Activated CD4-positive, CD25-positive, alpha-beta regulatory T cell treated with anti-CD3 and anti-CD28 coated beads, Interleukin-2, amount 50 U/mL, for 16 hours (primary cell): Measurements from ENCODE around the gene ANXA6.

ENCODE experiments used
- DNase-seq: peaks from one replicate; pipeline ENCODE4 v3.0.0-alpha.2; 2020; ENCODE audit warnings: low read depth, low spot score

Gene ANXA6

DNA sequence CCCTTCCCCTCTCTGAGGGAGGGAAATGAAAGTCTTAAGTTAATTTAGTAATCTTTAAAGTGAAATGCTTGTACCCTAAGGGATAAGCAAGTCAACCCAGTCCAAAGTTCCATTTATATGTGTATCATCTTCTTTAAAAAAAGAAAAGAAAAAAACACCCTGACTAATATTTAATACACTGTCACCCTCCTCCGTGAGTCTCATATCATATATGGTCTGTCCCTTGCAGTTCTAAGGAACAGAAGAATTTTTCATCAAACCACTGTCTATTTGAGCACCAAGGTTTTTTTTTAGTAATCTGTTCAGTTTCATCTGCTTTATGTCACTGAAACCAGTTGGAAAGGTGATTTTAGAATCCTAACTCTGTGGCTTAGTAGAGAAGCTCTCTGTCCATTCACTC lies 92.0 kb downstream of the ANXA6 start:
- DNase-seq, result no peak

DNA sequence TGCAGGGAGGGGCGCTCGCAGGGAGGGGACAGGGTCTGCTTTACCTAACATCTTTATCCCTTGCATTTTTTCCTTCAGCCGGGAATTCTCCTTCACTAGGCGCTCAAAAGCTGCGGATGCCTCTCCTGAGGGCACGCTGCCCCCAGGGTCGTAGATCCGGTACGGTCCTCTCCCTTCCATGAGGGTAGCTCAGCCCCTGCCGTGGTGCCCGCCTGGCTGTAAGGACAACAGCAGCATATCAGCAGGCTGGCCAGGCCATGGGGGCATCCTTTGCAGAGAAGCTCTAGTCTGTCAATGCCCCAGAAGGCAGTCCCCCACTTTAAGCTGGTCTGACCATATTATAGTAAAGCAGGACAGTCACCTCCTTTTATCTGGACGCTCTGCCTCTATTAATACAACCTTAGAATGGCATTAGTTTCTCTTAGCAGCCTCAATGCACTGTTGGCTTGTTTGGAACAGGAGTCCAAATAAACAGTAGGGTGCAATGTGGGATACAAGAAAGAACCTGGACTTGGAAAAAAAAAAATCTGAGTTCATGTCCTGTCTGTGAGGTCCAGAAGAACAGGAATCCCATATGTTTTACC lies 92.6 kb downstream of the ANXA6 start:
- no peak for DNase-seq

DNA sequence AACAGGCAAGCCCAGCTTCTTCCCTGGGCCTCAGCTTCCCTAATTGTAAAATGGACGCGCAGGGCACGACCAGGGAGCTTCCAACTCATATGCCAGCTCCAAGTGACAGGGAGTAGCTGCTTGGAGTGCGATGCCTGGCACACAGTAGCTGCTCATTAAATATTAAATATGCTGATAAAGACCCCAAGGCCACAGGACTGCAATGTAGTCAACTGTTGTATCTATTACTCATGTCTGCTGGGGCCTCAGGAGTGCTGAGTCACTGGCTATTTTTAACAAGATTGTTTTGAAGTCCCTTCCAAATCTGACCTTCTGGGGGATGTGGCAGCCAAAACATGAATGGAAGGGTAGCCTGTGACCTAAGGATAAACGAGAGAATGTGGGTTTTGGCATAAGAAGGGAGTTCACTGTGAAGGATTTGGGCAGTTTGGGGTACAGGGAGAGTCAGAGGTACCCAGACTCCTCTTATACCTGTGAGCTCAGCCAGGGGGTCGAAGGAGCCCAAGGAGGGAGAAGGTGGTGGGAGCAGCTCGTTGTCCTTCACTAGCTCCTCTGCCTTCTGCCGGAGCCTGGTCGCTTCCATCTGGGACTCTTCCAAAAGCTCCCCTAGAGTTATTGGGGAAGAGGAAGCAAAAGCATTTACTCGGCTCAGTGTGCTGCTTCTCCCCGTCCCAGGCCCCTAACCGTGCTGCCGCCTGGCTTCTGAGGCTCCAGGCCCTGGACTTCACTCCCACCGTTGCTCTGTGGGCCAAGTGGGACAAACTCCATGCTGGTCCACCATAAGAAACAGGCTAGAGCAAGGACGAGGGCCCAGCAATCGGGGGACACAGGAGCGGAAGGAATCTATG lies 94.2 kb downstream of the ANXA6 start:
- DNase-seq, result no peak

DNA sequence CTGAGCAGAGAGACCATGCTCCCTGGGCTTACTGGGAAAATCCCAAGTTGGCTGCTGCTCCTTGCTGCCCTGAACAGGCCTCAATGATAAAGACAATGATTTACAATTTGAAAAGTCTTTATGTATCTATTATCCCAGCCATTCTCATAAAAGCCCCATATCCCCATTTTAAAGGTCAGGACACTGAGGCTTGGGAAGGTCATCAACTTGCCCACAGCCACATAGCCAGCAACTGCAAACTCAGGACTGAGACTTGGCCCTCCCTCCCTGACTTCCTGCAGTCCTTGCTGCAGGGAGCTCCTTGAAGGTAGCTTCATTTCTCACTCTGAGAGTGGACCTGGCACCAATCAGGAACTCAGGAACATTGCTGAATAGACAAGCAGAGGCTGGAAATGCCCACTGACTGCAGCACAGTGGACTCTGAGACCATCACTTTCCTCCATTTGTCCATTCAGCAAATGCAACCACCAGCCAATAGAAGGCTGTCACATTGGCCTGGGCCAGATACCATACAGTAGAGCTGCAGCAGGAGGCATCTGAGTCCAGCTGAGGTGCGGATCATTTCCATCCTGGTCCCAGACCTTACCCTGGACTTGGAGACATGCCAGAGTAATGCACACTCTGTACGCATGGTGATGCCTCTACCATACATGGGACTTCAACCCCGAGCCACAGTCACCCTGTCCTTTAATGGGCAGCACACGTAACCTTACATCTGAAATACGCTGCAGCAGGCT lies 95.0 kb downstream of the ANXA6 start:
- DNase-seq, result no peak

DNA sequence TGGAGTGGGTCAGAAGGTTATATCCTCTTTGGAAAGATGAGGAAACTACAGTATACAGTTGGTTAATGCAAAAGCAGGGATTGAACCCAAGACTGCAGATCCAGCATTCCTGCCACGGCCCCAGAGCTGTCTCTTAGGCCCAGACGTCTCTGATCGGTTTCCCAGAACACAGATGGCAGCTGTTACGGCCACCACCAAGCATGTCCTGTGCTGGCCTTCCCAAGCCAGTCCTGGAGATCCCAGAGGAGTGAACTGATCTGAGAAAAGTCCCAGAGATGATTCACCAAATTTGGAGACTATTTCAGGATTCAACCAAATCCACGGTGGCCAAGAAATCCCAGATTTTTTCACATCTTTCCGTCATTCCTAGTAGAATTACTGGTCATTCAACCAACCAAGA lies 96.8 kb downstream of the ANXA6 start:
- no peak for DNase-seq

DNA sequence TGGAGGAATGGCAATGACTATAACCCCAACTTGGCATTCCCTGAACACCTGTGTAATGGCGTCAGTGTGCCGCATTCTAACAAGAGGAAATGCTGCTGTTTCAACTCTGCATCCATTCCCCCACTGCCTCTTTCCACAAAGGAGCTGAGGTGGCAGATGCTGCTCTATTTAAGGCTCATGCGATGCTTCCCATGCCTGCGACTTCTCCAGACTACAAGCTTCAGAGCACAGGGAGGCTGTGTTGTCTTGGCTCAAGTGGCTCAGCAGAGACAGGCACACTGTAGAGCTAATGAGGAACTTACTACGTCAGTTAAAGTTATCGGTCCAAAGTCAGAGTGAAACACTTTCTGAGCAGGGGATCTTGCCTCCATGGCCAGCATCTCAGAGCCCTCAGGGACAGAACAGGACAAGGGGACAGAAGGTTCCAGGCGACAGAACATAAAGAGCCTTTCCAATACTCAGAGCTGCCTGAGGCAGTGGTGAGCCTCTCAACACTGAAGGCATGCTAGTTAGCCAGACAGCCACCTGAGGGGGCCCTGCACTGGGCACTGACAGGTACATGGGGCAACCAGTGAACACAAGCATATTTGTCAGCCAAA lies 98.6 kb downstream of the ANXA6 start:
- no peak for DNase-seq

DNA sequence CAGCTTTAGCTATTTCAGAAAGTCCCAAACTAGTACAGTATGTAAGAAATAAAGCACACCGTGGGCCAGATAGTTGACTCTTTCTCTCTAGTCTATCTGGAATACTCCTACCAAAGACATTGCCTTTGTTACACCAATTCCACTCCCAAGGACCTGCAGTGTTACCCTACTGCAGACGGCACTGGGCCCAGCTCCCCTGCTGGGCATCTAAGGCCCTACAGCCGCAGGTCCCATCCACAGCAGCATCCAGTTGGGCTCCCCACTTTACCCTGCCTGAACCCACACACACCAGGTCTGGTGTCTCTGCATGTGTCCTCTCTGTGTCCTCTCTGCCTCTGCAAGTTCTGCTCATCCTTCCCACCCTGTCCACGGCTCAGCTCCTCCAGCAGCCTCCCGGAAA lies 99.3 kb downstream of the ANXA6 start:
- no peak for DNase-seq

DNA sequence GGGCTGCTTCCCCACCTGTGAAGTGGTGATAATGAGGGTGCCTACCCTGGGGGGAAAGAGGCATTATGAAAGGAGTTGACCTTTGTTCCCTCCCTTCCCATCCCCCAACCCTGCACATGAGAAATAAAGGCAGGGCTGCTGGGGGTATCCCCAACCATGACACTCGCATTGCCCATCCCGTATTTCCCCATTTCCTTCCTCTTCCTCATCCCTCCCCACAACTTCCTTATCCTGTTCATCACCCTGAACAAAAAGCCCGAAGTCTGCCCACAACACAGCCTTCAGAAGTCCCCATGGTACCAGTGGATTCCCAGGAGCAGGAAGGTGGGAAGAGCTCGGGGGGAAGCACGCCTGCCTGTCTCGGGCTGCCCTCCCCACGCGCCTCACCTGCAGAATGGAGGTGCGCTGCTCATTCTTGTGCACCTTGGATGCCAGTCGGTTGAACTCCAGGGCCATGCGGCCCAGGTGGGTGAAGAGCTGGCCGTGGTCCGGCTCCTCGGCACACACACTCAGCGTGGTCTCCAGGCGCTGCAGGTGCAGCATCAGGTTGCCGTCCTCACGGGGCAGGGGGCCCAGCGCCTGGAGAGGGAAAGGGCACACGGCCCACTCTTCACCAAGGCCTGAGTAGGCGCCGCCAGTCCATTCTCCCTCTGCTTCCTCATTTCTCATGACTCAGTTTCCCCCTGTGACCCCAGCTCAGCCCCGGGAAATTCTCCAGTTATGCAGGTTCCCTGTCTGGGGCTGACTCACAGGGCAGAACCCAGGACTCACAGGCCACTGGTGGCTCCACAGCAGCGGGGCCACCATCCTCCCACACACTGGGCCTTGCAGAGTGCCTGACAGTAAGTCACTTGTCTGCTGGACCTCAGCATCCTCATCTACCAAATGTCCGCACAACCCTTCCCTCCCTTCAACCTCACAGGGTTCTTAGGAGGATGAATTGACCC lies 100.9 kb downstream of the ANXA6 start:
- DNase-seq, result no peak

DNA sequence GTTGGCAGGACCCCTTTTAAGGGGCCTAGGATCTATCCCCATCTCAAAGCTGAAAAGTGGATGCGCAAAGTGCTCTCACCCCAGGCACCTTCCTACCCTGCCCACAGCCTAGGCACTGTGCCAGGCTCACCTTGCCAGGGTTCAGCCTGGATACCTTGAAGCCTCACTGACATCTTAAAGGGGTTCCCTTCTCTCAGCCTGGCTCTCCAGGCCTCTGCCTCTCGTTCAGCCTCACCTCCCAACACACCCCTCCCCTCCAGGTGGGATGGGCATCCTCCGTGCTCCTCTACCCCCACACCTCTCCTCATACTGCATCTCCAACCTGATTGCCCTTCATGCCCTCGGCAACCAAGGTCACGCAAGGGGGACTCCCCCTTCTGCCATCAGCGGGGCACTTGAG lies 102.2 kb downstream of the ANXA6 start:
- DNase-seq, result no peak

DNA sequence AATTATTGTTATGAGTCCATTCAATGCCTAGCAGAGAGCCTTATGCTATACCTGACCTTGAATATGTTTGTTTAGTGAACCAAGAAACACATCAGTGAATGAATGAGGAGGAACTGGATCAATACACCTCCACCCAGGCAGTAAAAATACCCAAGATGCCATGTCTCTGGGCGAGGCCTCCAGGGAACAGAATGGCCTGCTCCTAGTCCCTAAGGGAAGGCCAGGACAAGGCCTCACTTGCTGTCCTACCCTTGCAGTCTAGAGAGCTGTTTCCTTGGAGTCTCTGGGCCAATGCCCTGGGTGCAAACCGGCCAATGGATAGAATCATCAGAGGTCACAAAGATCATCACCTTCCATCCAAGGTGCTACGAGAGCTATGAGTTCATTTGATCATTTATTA lies 102.9 kb downstream of the ANXA6 start:
- no peak for DNase-seq

DNA sequence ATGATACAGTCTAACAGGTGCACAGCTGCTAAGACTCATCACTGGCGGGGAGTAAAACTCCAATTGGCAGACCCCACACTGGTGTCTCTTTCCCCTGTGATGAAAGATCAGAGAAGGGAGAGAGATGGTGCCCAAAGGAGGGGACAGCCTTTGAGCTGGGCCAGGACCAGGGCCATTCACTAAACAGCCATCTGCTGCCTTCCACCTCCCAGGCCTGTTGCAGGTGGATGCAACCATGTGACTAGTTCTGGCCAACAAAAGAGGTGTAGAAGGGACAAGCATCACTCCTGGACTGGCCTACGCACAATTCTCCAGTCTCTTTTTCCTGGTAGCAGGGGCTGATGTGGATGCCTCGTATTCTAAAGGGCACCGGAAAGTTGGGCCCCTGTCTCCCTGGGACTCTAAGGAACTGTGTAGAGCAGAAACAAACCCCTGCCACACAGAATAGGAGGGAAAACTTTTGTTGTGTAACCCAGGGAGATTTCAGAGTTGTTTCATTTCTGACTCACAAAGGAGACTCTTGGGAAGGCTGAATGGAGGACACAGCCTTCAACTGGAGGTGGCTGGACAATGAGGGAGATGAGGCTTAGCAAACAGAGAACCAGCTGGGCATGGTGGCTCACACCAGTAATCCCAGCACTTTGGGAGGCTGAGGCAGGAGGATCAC lies 103.7 kb downstream of the ANXA6 start:
- no peak for DNase-seq

DNA sequence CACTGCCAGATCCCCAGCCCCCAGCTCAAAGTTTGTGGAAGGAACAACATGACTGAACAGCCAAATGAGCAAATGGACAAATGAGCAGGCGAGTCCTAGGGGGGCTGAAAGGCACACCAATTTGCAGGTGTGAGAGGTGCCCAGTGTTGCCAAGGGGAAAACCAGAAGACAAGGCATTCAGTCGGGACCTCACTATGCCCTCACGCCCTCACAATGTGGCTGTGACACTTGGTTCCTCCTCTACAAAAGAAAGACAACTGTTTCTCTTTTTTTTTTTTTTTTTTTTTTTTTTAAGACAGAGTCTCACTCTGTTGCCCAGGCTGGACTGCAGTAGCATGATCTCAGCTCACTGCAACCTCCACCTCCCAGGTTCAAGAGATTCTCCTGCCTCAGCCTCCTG lies 104.7 kb downstream of the ANXA6 start:
- no peak for DNase-seq

DNA sequence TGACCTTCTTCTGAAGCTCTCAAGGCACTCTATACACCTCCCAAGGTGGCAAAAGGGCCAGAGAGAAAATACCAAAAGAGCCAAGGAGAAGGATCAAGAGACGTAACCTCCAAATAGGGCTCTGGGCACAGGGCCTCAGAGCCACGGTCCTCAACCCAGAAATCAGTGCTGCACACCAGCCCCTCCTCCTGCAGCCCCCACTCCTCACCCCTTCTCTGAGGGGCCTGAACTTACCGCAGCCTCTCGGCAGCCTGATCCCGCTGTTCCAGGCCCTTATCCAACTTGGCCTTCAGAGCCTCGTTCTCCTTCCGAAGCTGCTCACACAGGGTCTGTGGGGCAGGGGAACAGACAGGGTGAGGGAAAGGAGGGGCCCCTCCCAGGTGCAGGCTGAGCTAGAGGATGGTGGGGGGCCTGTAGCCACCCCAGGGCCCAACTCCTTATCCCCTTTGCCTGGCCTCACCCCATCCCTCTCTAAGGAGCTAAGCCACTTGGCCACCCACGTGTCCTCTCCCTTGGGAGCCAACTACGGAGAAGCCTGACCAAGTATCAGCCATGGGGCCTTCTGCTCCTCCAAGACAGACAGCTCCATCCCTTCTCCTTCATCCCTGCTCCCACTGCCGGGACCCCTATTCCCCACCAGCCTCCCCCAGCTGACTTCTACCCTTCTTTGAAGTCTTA lies 105.5 kb downstream of the ANXA6 start:
- no peak for DNase-seq

DNA sequence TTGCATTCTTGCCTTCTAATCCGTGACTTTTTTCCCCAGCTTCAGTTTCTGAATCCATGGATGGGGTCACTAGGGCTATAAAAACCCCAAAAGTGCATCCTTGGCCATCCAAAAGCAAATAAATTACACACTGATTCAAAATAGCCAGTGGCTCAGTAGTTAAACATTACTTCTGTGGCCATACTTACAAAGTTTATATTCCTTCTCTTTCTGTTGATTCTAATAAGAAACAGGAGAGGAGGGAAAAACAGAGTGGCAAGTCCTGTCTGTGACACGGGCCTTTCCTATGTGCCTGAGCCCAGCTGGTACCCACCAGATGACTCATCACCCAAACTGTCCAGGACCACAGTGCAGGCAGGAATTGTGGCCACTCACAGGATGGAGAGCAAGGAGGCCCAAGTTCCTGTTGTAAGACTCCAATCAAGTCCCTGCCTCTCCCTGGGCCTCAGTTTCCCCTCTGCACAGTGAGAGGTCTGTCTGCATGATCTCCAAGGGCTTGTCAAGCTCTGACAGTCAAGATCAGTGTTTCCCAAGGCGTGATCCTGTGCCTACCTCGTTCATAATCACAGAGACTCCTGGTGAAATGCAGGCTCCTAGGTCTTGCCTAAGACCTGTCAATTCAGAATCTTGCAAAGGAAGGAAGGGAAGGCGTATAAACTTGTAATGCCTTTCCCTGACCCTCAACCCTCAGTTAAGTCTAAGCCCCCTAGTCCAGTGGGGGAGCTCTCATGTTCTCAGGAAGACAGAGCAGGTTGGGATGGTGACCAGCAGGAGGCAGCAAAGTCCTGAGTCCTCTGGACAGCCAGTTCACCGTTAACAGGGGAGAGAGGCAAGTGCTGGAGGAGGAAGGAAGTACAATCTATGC lies 106.3 kb downstream of the ANXA6 start:
- DNase-seq, result peak; percentile 30
